HG03060 (cell line): ENCODE results near the gene MRPL57.
"Not testable (repeated sequence)": the region's sequence is repeated elsewhere in the genome, so short reads cannot be mapped to it uniquely, and the experiment has no call there.

Experiments
- ATAC-seq: cut with Tn5 transposase; IDR thresholded peaks from one replicate; pipeline ENCODE4 v1.9.1; 2021; ENCODE audit warnings: low read depth, moderate number of reproducible peaks; ENCODE audit not compliant: unreplicated experiment

The MRPL57 gene

DNA sequence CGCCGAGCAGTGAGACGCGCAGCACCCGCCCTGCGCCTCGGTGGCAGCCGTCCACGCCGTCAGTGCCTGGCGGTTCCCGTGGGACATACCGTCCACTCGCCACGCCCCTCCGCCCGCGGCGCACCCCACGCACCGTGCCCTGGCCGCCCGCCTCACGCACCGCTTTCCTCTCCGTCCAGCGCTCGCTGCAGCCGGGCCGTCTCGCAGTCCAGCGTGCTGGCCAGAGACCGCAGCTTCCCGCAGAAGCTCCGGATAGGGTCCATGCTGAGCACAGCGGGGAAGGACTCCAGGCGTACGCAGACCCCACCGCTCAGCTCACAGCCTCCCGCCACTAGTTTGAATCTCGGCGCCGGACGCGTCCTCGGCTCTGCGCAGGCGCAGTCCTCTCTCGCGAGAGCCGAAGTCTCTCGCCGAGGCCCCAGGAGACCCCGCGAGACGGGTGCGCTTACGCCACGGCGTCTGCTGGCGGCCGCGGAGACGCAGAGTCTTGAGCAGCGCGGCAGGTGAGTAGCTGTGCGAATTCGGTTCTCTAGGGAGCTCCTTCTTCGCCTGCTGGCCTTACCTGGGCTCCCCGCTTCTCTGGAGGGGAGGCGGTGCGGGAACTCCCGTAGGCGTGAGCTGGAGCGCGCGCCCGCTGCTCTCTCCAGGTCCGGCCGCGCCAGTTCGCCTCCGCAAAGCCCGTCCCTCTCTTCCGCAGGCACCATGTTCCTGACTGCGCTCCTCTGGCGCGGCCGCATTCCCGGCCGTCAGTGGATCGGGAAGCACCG lies at the start of gene MRPL57, which contains the start of gene SKA3:
TSS of gene MRPL57 (plus strand) at position 444 of the 767 bp plus-strand sequence. CDS start at position 703, 259 bp downstream.
TSS of gene SKA3 (minus strand) at position 338 of the 767 bp plus-strand sequence. CDS start at position 263, 75 bp downstream.
- ATAC-seq: peak; percentile 68

DNA sequence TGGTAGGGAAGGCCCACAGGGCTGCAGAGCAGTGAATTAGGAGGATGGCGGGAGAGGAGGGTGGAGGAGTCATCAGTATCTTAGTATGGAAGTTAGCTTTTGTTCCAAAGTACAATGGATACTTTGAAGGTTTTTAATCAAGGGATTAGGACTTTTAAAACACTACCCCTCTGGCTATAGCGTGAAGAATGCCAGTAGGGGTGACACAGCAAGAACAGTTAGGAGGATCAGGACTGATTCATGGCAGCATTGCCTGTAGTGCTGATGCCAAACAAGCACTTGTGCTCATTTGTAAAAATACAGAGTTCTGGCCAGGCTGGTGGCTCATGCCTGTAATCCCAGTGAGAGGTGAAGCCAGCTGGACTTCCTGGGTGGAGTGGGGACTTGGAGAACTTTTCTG lies 46.3 kb upstream of the MRPL57 start:
- ATAC-seq: no peak

DNA sequence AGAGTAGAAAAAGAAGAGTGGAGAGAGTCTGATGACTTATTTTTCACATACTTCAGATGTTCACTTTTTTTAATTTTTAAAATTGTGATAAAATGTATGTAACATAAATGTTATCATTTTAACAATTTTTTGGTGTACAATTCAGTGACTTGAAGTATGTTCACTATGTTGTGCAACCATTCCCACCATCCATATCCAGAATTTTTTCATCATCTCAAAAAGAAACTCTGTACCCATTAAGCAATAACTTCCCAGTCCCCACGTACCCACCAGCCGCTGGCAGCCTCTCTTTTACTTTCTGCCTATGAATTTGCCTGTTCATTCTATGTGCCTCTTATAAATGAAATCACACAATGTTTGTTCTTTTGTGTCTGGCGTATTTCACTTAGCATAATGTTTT lies 43.4 kb upstream of the MRPL57 start:
- no peak for ATAC-seq

DNA sequence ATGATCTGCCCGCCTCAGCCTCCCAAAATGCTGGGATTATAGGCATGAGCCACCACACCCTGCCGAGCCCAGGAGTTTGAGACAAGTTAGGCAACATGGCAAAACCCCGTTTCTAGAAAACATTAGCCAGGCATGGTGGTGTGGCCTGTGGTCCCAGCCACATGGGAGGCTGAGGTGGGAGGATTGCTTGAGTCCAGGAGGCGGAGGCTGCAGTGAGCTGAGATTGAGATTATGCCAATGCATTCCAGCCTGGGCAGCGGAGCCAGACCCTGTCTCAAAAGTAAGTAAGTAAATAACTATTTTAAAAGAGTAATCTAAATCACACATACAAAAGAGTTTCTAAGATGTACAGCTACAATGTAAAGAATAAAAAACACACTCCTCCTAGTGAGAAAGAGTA lies 42.0 kb upstream of the MRPL57 start:
- no peak for ATAC-seq

DNA sequence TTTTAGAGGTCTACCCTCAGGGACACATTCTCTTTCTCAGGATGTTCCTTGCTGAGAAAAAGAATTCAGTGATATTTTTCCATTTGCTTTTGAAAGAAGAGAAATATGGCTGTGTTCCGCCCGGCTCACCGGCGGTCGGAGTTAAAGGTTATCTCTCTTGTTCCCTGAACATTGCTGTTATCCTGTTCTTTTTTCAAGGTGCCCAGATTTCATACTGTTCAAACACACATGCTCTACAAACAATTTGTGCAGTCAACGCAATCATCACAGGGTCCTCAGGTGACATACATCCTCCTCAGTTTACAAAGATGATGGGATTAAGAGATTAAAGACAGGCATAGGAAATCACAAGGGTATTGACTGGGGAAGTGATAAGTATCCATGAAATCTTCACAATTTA lies 40.6 kb upstream of the MRPL57 start:
- not testable (repeated sequence) for ATAC-seq

DNA sequence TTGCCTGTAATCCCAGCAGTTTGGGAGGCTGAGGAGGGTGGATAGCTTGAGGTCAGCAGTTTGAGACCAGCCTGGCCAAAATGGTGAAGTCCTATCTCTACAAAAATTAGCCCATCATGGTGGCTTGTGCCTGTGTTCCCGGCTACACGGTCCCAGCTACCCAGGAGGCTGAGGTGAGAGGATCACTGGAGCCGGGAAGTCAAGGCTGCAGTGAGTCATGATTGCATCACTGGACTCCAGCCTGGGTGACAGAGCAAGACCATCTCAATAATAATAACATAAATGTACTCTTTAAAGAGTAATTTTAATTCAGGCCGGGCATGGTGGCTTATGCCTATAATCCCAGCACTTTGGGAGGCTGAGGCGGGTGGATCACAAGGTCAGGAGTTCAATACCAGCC lies 38.8 kb upstream of the MRPL57 start:
- no peak for ATAC-seq

DNA sequence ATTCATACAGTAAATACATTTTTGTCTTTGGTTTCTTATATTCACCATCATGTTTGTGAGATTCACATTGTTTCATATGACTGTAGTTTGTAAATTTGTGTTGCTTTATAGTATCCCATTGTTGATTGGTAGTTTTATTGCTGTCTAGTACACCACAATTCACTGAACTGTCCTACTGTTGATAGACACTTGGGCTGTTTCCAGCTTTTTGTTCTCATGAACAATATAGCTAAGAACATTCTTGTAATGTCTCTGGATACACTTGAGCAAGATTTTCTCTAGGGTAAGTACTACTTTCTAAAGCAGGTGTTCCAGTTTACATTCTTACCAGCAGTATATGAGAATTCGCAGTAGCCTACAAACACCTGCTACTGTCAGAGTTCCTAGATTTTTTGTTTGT lies 37.9 kb upstream of the MRPL57 start:
- no peak for ATAC-seq

DNA sequence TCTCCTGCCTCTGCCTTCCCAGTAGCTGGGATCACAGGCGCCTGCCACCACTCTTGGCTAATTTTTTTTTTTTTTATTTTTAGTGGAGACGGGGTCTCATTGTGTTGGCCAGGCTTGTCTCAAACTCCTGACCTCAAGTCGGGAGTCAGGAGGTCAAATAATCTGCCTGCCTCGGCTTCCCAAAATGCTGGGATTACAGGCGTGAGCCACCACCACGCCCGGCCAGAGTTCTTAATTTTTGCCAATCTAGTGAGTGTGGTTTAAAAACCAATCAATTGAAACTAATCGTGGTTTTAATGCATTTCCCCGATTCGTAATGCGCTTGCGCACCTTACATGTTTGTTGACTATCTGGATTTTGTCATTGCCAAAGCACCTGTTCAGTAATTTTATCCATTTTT lies 37.1 kb upstream of the MRPL57 start:
- no peak for ATAC-seq

DNA sequence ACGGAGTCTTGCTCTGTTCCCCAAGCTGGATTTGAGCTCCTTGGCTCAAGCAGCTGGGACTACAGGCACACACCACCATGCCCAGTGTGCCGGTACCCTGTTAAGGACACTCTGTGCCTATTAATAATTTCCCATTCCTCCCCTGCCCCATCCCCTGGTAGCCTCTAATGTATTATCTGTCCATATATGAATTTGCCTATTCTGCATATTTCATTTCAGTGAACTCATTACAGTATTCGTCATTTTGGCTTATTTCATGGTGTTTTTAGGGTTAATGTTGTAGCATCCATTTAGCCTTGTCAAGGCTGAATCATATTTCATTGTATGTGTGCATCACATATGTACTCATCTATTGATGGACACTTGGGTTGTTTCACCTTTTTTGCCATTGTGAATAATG lies 33.7 kb upstream of the MRPL57 start:
- ATAC-seq: no peak

DNA sequence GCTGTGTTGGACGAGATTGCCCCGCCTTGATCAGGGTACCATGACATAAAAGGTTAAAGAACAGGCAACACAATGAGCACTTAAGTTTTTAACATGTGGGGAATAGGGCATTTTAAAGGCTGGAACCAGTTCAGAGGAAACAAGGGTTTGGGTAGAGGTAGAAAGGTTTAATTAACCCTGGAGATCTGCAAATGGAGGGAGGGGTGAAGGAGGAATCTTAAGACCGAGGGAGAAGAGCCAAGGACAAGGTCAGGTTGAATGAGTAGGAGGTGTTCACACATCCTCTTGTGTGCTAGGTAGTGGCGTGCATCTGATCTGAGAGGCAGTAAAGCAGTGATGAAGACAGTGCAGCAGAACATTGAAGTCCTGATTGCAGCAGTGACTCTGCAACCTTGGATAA lies 28.6 kb upstream of the MRPL57 start:
- ATAC-seq: no peak

DNA sequence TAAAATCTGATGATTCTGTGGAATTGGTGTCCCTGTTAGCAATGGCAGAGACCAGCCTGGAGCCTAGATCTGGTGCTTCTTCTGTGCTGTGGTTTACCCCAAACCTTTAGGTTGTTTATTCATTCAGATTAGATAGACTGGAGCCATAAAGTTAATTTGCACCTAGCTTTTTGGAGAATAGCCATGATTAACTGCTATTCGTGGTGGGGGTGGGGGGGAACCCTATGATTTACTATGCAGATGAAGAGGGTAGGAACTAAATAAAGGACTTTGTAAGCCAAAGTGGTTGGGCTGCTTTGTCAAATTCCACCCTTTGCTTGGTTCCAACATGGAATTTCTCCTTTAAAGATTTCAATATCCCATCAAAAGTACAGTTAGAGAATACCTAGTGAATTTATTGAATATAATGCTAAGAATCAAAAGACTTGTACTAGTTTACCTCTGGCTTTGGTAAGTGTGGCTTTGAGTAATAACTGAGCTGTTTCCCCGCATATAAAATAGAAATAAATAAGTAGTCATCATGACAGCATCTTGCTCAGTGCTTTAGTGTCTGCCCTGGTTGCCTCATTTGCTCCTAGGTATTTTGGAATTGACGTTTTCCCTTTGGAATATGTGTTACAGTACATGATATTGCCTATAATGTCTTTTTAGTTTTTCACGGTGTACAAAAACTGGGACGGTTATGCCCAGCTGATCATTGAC lies 27.8 kb upstream of the MRPL57 start:
- no peak for ATAC-seq

DNA sequence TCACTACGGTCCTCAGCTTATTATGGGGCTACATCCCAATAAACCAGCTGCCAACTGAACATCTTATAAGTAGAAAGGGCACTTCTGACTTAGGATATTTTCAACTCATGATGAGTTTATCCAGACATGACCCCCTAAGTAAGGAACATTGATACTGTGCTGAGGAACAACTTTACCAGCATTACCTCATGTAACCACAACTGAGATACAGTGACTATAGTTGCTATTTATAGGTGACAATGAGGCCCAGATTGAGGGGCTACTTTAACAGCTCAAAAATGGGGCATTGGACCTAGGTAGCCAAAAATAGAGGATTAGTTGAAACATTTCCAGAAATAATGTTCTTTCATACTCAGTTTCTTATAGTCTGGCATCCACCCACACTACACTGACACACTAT lies 26.9 kb upstream of the MRPL57 start:
- ATAC-seq: no peak

DNA sequence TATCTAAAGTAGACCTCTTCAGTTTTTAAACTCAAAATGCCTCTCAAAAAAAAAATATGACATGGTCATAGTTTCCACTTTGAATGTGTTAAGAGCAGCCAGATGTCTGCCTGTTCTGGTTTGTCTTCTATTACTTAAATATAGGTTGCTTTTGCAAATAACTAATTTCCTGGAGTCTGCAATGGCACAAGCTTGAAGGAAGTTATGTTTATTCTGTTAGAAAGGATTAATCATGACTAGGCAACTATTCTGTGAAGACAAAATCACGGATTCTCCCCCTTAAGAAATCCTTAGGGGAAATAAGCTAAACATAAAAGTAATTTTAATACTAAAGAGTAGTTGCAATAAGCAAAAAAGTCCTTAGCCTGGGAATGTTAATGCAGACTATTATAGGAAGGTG lies 26.4 kb upstream of the MRPL57 start:
- ATAC-seq: no peak

DNA sequence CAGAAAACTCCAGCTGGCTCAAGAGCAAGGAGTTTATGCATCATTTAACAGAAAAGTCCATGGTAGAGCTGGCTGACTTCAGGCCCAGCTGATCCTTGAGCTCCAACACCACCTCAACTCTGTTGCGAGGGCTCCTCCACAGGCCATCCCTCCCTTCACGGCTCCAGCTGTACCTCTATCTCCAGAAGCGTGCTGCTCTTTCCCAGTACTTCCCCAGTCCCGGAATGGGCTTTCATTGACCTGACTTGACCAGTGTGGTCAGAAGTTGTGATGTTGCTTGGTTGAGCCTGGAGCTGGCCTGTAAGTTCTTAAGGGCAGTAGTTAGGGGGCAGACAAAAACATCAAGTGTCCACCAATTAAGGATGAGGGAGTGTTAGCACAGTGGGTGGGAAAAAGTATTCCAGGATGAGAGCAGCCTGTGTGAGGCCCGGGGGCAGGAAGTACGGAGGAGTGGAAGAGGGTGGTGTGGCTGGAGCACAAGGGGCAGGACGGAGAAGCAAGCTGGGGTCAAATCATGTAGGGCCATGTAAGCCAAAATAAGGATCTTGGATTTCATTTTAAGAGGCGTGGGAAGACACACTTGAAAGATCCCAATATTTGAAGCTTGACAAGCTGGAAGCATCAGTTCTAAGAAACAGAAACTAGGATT lies 24.1 kb upstream of the MRPL57 start:
- no peak for ATAC-seq

DNA sequence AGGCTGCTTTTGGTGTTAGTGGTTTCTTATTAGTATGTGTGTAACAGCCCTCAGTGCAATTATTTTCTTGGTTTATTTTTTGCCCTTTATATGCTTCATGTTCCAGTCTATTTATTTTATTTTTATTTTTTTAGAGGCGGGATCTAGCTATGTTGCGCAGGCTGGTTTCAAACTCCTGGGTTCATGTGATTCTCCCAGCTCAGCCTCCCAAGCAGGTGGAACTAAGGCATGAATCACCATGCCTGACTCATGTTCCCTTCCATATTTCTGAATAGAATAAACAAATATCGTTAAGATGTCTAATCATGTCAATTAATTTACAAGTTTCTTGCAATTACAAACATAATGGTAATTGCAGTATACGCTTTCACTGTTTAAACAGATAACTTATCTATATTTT lies 11.8 kb upstream of the MRPL57 start:
- ATAC-seq: no peak

DNA sequence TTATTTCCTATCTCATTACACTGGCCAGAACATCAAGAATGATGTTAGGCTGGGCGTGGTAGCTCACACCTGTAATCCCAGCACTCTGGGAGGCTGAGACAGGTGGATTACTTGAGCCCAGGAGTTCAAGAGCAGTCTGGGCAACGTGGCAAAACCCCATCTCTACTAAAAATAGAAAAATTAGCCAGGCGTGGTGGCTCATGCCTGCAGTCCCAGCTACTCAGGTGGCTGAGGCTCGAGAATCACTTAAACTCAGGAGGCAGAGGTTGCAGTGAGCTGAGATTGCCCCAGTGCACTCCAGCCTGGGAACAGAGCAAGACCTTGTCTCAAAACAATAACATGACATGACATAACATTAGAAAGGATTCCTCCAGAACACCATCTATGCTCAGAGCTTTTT lies 10.9 kb upstream of the MRPL57 start:
- ATAC-seq: not testable (repeated sequence)

DNA sequence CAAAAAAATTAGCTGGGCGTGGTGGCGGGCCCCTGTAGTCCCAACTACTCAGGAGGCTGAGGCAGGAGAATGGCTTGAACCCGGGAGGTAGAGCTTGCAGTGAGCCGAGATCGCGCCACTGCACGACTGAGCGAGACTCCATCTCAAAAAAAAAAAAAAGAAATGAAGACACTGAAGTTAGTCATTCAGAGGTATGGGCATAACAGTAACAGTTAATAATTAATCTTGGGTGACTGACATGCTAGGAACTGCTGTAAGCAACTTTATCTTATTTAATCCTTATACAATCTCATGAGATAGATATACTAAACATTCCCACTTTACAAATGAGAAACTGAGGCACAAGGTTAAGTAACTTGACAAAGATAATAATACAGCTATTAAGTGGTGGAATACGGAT lies 5.0 kb upstream of the MRPL57 start:
- no peak for ATAC-seq

DNA sequence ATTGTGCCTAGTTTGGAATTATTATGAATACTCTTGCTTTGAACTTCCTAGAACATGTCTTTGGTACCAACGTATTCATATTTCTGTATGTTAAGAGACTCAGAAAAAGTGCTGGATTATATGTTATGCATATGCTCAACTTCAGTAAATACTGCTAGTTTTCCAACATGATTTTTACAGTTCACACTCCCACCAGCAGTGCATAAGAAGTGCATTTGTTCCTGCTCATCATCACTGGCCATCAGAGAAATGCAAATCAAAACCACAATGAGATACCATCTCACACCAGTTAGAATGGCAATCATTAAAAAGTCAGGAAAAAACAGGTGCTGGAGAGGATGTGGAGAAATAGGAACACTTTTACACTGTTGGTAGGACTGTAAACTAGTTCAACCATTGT lies 2.7 kb upstream of the MRPL57 start:
- ATAC-seq: not testable (repeated sequence)

DNA sequence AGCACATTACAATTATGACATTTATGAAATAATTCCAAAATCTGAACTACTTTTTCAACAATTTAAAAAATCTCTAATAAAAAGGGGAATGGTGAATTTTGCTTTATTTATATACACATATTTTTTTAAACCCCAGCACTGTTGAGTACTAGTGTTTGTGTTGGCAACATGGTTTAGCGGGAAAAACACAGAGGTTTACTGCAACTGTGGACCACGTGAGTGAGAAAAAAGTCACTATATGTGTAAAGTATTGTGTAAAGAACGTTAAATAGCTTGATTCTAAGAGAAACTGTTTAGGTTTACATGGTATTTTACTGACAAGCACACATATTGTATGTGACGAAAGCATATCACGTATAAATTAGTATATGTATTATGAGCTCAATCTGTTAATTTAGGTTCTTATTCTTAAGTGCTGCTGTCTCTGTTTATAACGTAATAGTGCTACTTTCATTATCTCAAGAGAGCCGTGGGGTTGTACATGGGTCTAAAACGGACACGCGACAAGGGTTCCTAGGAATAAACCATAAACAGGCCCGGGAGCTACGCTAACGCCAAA lies 723 bp upstream of the MRPL57 start:
- no peak for ATAC-seq

DNA sequence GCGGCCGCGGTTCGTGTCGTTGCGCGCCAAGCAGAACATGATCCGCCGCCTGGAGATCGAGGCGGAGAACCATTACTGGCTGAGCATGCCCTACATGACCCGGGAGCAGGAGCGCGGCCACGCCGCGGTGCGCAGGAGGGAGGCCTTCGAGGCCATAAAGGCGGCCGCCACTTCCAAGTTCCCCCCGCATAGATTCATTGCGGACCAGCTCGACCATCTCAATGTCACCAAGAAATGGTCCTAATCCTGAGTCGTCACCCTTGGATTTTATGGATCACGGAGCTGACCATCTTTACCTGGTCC lies 475 bp downstream of the MRPL57 start:
- peak; percentile 3 for ATAC-seq

DNA sequence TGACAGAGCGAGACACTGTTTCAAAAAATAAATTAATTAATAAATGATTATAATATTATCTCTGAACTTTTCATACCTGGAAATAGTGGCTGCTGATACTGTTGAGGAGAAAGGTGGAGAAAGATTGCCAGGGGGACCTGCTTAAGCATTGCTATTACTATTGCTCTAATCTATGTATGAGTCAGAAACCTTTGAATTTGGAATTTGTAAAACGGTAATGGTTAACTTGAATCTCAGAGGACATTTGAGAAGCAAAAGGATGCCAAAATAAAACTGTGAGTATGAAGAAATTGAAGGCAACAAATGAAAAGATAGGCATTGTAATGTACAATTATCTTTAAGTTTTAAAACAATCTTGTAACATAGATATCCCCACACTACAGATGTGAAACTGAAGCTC lies 5.2 kb downstream of the MRPL57 start:
- ATAC-seq: no peak
